ENCODE measurements around the gene GRM1.

DNA sequence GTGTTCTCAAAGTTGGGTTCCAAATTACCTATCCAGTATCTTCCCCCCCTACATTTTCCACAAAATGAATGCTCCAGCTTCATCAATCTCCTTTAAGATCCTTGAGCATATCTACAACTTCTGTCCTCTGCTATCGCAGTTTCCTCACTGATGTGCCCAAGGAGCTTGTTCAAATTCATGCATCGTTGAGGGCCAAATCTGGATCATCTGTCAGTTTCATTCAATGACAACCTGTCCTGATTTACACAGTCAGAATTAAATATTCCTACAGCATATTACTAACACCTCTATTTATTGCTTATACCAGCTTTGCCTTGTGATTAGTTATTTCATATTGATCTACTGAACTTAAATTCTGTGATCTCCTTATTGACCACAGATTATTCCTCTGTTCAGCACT is 68.7 kb downstream of the GRM1 start:
- no peak for TF ChIP-seq FOXP2 (optimal IDR thresholded peaks at IDR 0.05; ENCODE audit: control extremely low read depth, extremely low read length, insufficient read depth)
- no peak for TF ChIP-seq POLR2AphosphoS5 (IDR thresholded peaks at IDR 0.05; ENCODE audit: borderline replicate concordance, low read depth, low read length)
